HG03039 (cell line): Measurements from ENCODE around the gene SLC13A3.

Experiments
- ATAC-seq: cut with Tn5 transposase; IDR thresholded peaks from one replicate; pipeline ENCODE4 v1.9.1; 2021; ENCODE audit warnings: mild to moderate bottlenecking, moderate library complexity; ENCODE audit not compliant: unreplicated experiment

The SLC13A3 gene

GRCh38 chr20:46660487-46660886 lies 9.2 kb upstream of the SLC13A3 start:
- ATAC-seq, result no peak

DNA sequence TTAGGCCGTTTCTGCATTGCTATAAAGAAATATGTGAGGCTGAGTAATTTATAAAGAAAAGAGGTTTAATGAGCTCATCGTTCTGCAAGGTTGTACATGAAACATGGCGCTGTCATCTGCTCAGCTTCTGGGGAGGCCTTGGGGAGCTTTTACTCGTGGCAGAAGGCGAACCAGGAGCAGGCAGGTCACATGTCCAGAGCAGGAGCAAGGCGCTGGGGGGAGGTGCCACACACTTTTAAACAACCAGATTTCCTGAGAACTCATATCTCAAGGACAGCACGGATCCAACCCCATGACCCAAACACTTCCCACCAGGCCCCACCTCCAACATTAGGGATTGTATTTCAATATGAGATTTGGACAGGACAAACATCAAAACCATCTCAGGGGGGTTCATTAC lies 6.4 kb upstream of the SLC13A3 start:
- no peak for ATAC-seq

GRCh38 chr20:46657137-46657536 lies 5.9 kb upstream of the SLC13A3 start:
- ATAC-seq, result no peak

DNA sequence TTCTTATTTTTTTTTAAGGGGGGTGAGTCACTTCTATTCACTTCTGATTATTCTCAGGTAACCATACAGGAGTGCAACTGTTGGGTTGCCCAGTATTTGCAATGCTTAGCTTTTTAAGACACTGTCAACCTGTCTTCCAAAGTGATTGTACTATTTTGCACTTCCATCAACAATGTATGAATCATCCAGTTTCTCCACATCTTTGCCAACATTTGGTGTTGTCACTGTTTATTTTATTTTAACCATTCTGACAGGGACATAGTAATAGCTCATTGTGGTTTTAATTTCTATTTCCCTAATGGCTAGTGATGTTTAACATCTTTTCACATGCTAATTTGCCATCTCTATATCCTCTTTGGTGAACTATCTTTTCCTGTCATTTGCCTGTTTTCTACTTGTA lies 1.4 kb upstream of the SLC13A3 start:
- ATAC-seq, result no peak

DNA sequence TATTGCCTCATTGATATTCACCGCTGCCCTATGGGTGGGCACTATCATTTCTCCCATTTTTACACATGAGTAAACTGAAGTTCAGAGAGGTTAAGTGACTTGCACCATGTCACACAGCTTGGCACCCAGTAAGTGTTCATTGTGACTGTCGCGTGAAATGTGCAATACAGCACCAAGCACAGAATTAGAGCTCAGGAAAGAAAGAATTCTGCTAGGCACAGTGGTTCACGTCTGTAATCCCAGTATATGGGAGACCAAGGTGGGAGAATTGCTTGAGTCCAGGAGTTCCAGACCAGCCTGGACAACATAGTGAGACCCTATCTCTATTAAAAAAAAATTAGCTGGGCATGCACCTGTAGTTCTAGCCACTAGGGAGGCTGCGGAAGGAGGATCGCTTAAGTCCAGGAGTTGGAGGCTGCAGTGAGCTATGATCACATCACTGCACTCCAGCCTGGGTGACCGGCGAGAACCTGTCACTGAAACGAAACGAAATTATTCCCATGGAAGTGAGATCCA lies 626 bp downstream of the SLC13A3 start:
- no peak for ATAC-seq

GRCh38 chr20:46649965-46650542 lies 1.2 kb downstream of the SLC13A3 start:
- ATAC-seq, result no peak

GRCh38 chr20:46649650-46649949 lies 1.7 kb downstream of the SLC13A3 start:
- no peak for ATAC-seq

- no peak for ATAC-seq
These were observed 2.2 kb downstream of the SLC13A3 start for GRCh38 chr20:46648903-46649649.

GRCh38 chr20:46647469-46647868 lies 3.8 kb downstream of the SLC13A3 start:
- ATAC-seq, result no peak

GRCh38 chr20:46646659-46647380 lies 4.4 kb downstream of the SLC13A3 start:
- ATAC-seq, result no peak

- ATAC-seq, result no peak
These were observed 5.1 kb downstream of the SLC13A3 start for GRCh38 chr20:46646122-46646521.

DNA sequence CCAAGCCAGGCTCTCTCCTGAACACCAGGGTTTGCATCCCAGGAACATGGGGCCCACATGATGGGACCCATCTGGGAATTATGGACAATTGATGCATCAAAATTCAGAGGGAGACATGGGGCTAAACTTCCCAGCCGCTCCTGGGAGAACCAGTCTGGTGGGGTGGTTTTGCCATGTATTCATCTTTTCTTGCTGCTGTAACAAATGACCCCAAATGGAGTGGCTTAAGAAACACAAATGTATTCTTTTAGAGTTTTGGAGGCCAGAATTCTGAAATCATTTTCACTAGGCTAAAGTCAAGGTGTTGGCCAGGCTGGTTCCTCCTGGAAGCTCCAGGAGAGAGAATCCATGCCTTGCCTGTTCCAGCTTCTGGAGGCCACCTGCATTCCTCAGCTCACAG lies 6.5 kb downstream of the SLC13A3 start:
- ATAC-seq, result no peak

- no peak for ATAC-seq
These were observed 7.1 kb downstream of the SLC13A3 start for GRCh38 chr20:46644160-46644559.

- ATAC-seq, result no peak
These were observed 8.3 kb downstream of the SLC13A3 start for GRCh38 chr20:46642969-46643343.

DNA sequence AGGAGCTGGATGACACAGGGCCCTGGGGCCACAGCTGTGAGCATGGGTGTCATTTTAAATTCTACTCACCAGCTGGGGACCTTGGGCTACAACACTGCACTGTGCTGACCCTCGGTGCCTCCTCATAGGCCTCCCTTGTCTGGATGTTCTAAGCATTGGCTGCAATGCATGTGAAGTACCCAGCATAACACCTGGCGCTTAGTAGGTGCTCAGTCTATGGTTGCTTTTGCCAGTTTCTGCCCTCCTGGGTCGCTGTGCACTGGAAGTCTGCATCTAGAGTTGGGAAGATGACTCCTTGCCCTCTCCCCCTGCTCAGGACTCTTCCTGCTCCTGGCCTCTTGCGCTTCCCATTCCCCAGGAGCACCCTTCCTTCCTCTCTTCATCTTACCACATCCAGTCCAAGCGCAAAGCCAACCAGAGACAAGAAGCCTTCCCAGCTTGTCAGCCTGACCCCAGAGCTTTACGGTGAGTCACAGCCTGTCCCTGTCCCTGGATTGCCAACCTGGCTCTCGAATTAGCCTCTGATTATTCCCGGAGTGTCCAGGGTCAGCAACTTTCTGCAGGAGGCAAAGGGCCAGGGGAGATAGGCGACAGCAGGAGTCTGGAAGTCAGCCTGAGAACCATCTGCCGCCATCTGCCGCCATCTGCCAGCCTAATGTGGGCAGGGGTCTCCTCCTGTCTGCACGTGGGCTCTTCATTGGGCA lies 8.8 kb downstream of the SLC13A3 start:
- ATAC-seq, result no peak

GRCh38 chr20:46641424-46641823 lies 9.8 kb downstream of the SLC13A3 start:
- ATAC-seq, result no peak

DNA sequence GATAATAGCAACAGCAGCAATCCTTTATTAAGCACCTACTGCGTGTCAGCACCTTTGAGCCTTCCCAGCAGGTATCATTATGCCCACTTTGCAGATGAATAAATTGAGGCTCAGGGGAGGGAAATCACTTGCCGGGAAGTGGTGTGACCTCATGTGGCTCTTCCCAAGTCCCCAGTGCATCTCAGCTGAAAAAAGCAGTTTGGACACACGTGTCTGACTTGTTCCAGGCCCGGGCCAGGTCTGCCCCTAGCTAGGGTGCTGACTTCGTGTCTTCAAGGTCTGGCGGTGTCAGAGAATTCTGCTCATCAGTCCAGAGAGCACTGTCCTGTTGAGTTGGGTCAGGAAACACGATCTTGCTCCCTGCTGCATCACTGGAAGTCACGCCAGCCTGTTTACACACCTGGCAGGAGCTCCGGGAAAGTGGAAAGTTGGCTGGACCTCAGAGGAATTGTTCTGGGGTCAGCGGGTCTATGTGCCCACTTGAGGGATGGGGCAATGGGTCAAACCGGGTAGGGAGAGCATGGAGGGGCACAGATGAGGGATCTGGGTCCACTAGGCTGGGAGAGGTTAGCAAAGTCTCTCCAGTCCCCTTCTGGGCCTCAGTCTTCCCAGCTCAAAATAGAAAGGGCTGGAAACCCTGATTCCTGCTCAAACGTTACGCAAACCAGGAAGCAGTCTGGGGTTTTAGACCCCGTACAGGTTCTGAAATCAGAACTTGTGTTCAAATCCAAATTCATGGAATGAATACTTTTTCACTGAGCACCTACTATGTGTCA lies 10.5 kb downstream of the SLC13A3 start:
- no peak for ATAC-seq

DNA sequence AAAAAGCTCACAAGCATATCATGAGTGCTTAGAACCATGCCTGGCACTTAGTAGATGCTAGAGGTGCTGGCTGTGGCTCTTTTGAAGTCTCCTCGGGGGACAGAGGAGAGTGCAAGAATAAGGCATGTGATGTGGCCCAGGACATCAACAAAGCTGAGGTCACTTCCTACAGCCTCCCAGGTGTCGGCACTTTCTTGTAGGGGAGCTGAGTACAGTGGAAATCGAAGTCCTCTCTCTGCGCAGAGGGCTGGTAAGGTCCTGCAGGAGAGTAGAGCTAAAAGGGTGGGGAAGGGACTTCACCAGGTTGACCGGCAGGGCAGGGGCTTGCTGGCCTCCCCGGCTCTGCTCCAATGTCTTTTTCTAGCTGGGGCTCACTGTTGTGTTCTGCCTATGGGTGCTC lies 11.2 kb downstream of the SLC13A3 start:
- ATAC-seq, result no peak

DNA sequence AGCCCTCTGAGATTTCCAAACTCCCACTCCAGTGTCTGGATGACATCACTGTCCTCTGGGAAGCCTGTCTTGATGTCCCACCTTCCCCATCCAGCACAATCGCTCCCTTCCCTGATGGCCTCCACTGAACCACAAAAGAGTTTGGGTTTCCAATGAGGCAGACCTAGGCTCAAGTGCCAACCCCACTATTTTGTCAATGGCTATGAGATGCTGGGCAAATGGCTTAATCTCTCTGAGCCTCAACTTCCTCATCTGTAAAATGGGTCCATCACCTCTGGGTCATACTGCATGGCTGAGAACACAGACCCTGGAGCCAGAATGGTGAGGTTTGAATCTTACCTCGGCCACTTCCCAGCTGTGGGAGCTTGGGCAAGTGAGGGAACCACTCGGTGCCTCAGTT lies 11.7 kb downstream of the SLC13A3 start:
- no peak for ATAC-seq

- ATAC-seq, result no peak
These were observed 12.4 kb downstream of the SLC13A3 start for GRCh38 chr20:46638898-46639274.
